ELF-1 (cell line): ENCODE results near the gene PCBP2.
"Not testable (repeated sequence)": the region's sequence is repeated elsewhere in the genome, so short reads cannot be mapped to it uniquely, and the experiment has no call there.

Experiments used
- DNase-seq: peaks from one replicate; pipeline ENCODE4 v3.0.0-alpha.2; 2016; ENCODE audit warnings: low read depth, low spot score

PCBP2 gene

GRCh38 chr12:53451661-53452158, at the start of gene PCBP2:
TSS of gene PCBP2 (plus strand) at chr12:53452102. CDS start at chr12:53454801, 2,699 bp downstream.
- peak; percentile 99 for DNase-seq

- not testable (repeated sequence) for DNase-seq
Observed at GRCh38 chr12:53402351-53402750, 49.6 kb upstream of the PCBP2 start.

GRCh38 chr12:53402871-53403270, 49.0 kb upstream of the PCBP2 start:
- DNase-seq = no peak

GRCh38 chr12:53410951-53411350, 41.0 kb upstream of the PCBP2 start:
- no peak for DNase-seq

- DNase-seq = no peak
Observed at GRCh38 chr12:53413485-53414204, 38.3 kb upstream of the PCBP2 start.

GRCh38 chr12:53414756-53415417, 37.0 kb upstream of the PCBP2 start:
- peak; percentile 33 for DNase-seq

- peak; percentile 43 for DNase-seq
Observed at GRCh38 chr12:53415752-53416389, 36.0 kb upstream of the PCBP2 start.

- not testable (repeated sequence) for DNase-seq
Observed at GRCh38 chr12:53417291-53417816, 34.5 kb upstream of the PCBP2 start.

- DNase-seq = no peak
Observed at GRCh38 chr12:53418221-53418620, 33.7 kb upstream of the PCBP2 start.

GRCh38 chr12:53419756-53420155, 32.1 kb upstream of the PCBP2 start:
- no peak for DNase-seq

GRCh38 chr12:53422247-53422646, 29.7 kb upstream of the PCBP2 start:
- DNase-seq = not testable (repeated sequence)

- no peak for DNase-seq
Observed at GRCh38 chr12:53423597-53423996, 28.3 kb upstream of the PCBP2 start, which contains the start of gene AMHR2. TSS of gene AMHR2 (plus strand) at chr12:53423855. CDS start at chr12:53423935, 80 bp downstream.

- peak; percentile 24 for DNase-seq
Observed at GRCh38 chr12:53424626-53425514, 27.0 kb upstream of the PCBP2 start.

- DNase-seq = no peak
Observed at GRCh38 chr12:53425515-53426150, 26.3 kb upstream of the PCBP2 start.

GRCh38 chr12:53427905-53428594, 23.9 kb upstream of the PCBP2 start:
- DNase-seq = no peak

GRCh38 chr12:53428741-53429140, 23.2 kb upstream of the PCBP2 start:
- no peak for DNase-seq

- no peak for DNase-seq
Observed at GRCh38 chr12:53430116-53430515, 21.8 kb upstream of the PCBP2 start.

GRCh38 chr12:53431187-53431586, 20.7 kb upstream of the PCBP2 start:
- DNase-seq = no peak

- not testable (repeated sequence) for DNase-seq
Observed at GRCh38 chr12:53435326-53435725, 16.6 kb upstream of the PCBP2 start.

- DNase-seq = not testable (repeated sequence)
Observed at GRCh38 chr12:53439582-53439981, 12.3 kb upstream of the PCBP2 start.
